ENCODE measurements around the gene SAP30L. TPM values are rescaled to one million over a fixed set of nuclear protein-coding genes. Genes with fewer than 3 reads are reported as not detected.
A peak's percentile ranks its signal among the peaks of the same experiment; 100 is the strongest.

The SAP30L gene
- polyA plus RNA-seq (ENCODE audit: insufficient read depth in 1 of 5, insufficient read length in 5 of 5, low replicate concordance in 1 of 5), result 10 to 100 TPM; 31.3 to 53.0 (median 48.8) TPM
- long read RNA-seq, donor 1, full-length matches to known transcripts, result 23 of 23 reads
- long read RNA-seq, donor 1, partial matches to known transcripts, result 0 of 23 reads
- long read RNA-seq, donor 1, other reads (novel, unspliced or antisense), result 0 of 23 reads
- long read RNA-seq, donor 2, full-length matches to known transcripts, result 16 of 16 reads
- long read RNA-seq, donor 2, partial matches to known transcripts, result 0 of 16 reads
- long read RNA-seq, donor 2, other reads (novel, unspliced or antisense), result 0 of 16 reads
- long read RNA-seq, donor 3, full-length matches to known transcripts, result 28 of 28 reads
- long read RNA-seq, donor 3, partial matches to known transcripts, result 0 of 28 reads
- long read RNA-seq, donor 3, other reads (novel, unspliced or antisense), result 0 of 28 reads
- long read RNA-seq, donor 4, full-length matches to known transcripts, result 12 of 12 reads
- long read RNA-seq, donor 4, partial matches to known transcripts, result 0 of 12 reads
- long read RNA-seq, donor 4, other reads (novel, unspliced or antisense), result 0 of 12 reads
- long read RNA-seq, donor 5, full-length matches to known transcripts, result 27 of 27 reads
- long read RNA-seq, donor 5, partial matches to known transcripts, result 0 of 27 reads
- long read RNA-seq, donor 5, other reads (novel, unspliced or antisense), result 0 of 27 reads
- long read RNA-seq, donor 6, full-length matches to known transcripts, result 31 of 31 reads
- long read RNA-seq, donor 6, partial matches to known transcripts, result 0 of 31 reads
- long read RNA-seq, donor 6, other reads (novel, unspliced or antisense), result 0 of 31 reads
- long read RNA-seq, donor 7, full-length matches to known transcripts, result 13 of 13 reads
- long read RNA-seq, donor 7, partial matches to known transcripts, result 0 of 13 reads
- long read RNA-seq, donor 7, other reads (novel, unspliced or antisense), result 0 of 13 reads
- long read RNA-seq, donor 8, full-length matches to known transcripts, result 10 of 10 reads
- long read RNA-seq, donor 8, partial matches to known transcripts, result 0 of 10 reads
- long read RNA-seq, donor 8, other reads (novel, unspliced or antisense), result 0 of 10 reads

GRCh38 chr5:154445422-154446194 lies at the start of gene SAP30L:
Gene SAP30L, plus strand, starts transcription at chr5:154445997. Its CDS starts 608 bp downstream, at chr5:154446605.
- peak; percentile 93 to 95 for DNase-seq

GRCh38 chr5:154396128-154396527 lies 49.7 kb upstream of the SAP30L start:
- no peak for DNase-seq

GRCh38 chr5:154397652-154398406 lies 48.0 kb upstream of the SAP30L start:
- peak in 1 of 2 donors; percentile 17 for DNase-seq

- DNase-seq, result no peak
These were observed 45.1 kb upstream of the SAP30L start for GRCh38 chr5:154400678-154401077.

GRCh38 chr5:154401355-154401754 lies 44.4 kb upstream of the SAP30L start:
- no peak for DNase-seq

- no peak for DNase-seq
These were observed 43.9 kb upstream of the SAP30L start for GRCh38 chr5:154401931-154402330.

- DNase-seq, result no peak
These were observed 43.2 kb upstream of the SAP30L start for GRCh38 chr5:154402611-154403010.

- no peak for DNase-seq
These were observed 42.6 kb upstream of the SAP30L start for GRCh38 chr5:154403234-154403633.

- DNase-seq, result no peak
These were observed 41.9 kb upstream of the SAP30L start for GRCh38 chr5:154403776-154404387.

GRCh38 chr5:154405078-154405792 lies 40.6 kb upstream of the SAP30L start:
- peak; percentile 66 to 72 for DNase-seq

GRCh38 chr5:154406231-154406630 lies 39.6 kb upstream of the SAP30L start:
- no peak for DNase-seq

GRCh38 chr5:154406826-154407225 lies 39.0 kb upstream of the SAP30L start:
- DNase-seq, result no peak

GRCh38 chr5:154408811-154409210 lies 37.0 kb upstream of the SAP30L start:
- no peak for DNase-seq

- DNase-seq, result no peak
These were observed 36.5 kb upstream of the SAP30L start for GRCh38 chr5:154409230-154409840.

GRCh38 chr5:154410008-154410407 lies 35.8 kb upstream of the SAP30L start:
- no peak for DNase-seq

- DNase-seq, result no peak
These were observed 35.0 kb upstream of the SAP30L start for GRCh38 chr5:154410786-154411185.

- DNase-seq, result no peak
These were observed 34.5 kb upstream of the SAP30L start for GRCh38 chr5:154411338-154411737.

GRCh38 chr5:154412316-154412715 lies 33.5 kb upstream of the SAP30L start:
- no peak for DNase-seq

GRCh38 chr5:154412925-154413324 lies 32.9 kb upstream of the SAP30L start:
- no peak for DNase-seq
